ENCODE data around the gene ZNF740.
"Not testable (repeated sequence)": the region's sequence is repeated elsewhere in the genome, so short reads cannot be mapped to it uniquely, and the experiment has no call there.

Gene ZNF740

DNA sequence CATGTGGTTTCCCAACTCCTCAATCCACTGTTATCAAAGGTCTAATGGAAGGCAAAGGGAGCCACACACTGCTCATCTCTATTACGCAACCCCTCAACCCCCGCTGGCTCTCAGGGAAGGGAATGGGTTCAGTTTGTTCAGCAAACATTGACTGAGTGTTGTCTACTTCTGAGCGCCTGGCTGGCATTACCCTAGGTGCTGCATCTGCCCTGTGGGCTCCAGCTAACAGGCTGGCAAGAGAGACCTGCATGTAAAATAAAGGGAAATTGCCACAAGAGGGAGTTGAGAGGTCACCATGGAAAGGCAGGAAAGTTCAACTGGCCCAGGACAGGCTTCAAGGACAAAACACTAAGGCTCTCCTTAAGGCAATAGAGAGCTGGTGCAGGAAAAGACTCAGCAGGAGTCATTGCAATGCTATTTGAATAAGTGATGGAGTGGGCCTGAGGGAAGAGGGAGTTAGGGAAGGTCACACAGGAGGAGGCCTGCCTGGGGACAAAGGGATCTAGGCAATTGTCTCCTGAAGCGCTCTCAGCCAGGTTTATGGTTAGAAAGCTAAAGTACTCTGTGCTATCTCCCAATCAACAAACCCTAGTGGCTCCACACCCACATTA, 5.5 kb upstream of the ZNF740 start:
- DNase-seq, result peak in 1 of 2 donors; percentile 30

- no peak for DNase-seq
Observed at GRCh38 chr12:53176750-53177149, 3.8 kb upstream of the ZNF740 start.

DNA sequence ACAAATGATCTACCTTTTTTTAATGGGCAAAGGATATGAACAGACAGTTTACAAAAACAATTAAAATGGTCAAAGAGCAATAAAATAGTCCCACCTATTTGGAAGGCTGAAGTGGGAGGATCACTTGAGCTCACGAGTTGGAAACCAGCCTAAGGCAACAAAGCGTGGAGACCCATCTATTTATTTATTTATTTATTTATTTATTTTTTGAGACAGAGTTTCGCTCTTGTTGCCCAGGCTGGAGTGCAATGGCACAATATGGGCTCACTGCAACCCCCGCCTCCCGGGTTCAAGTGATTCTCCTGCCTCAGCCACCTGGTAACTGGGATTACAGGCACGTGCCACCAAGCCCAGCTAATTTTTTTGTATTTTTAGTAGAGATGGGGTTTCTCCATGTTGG, 3.1 kb upstream of the ZNF740 start:
- DNase-seq, result not testable (repeated sequence)

DNA sequence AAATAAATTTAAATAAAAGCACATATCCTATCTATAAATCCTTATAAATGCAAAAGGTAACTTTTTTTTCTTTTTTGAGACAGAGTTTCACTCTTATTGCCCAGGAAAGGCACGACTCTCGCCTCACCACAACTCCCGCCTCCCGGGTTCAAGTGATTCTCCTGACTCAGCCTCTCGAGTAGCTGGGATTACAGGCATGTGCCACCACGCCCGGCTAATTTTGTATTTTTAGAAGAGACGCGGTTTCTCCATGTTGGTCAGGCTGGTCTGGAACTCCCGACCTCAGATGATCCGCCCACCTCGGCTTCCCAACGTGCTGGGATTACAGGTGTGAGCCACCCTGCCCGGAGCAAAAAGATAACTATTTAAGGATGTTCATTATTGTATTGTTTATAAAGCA, 1.7 kb upstream of the ZNF740 start:
- DNase-seq, result not testable (repeated sequence)

- DNase-seq, result no peak
Observed at GRCh38 chr12:53179687-53180219, 769 bp upstream of the ZNF740 start.

GRCh38 chr12:53180931-53181645, 566 bp downstream of the ZNF740 start:
- DNase-seq, result no peak

DNA sequence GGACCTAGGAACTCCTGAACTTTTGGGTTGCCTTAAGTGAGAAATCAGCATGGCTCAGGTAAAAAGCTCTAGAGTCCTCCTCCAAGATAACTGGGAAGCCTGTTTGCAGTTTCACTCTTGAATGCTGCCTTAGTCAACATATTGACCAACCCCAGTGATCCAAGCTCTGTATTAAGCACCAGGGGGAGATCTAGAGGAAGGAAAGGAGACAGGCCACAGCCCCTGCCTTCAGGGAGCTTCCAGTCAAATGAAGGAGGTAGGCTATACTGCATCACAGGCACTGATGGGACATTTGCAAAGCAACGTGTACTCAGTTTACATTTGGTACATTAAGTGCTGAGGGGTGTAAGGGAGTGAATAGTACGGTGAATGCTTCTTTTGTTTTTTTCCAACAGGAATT, 1.4 kb downstream of the ZNF740 start:
- no peak for DNase-seq

DNA sequence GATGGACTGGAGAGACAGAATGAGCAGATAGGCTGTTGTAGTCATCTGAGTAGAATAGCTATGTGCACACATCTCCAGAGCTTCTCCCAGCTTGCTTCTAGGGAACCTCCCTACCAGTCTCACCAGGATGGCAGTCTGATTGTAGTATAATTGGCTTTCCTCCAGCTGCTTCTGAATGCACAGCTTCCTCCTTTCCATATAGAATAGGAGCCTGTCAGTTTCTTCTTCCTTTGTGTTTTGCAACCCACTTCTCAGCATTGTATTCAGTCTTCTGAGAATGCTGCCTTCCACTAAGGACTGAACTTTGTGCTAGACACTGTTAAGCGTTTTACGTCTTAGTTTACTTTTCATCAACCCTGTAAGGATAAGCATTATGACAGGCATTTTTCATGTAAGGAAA, 2.4 kb downstream of the ZNF740 start:
- no peak for DNase-seq

DNA sequence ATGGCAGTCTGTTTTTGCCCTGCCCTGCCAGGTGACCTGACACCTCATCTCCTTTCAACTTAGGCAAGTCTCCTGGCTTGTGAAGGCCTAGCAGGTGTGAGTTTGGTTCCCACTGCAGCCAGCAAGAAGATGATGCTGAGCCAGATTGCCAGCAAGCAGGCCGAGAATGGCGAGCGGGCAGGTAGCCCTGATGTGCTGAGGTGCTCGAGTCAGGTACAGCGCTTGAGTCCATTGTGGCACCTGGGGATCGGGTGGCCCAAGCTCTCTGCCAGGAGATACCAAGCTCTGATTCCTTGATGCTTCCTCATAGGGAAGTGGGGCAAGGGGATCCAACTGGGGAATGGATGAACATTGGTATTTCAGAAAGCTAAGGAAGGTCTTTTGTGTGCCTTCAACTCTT, 4.3 kb downstream of the ZNF740 start:
- DNase-seq, result no peak

DNA sequence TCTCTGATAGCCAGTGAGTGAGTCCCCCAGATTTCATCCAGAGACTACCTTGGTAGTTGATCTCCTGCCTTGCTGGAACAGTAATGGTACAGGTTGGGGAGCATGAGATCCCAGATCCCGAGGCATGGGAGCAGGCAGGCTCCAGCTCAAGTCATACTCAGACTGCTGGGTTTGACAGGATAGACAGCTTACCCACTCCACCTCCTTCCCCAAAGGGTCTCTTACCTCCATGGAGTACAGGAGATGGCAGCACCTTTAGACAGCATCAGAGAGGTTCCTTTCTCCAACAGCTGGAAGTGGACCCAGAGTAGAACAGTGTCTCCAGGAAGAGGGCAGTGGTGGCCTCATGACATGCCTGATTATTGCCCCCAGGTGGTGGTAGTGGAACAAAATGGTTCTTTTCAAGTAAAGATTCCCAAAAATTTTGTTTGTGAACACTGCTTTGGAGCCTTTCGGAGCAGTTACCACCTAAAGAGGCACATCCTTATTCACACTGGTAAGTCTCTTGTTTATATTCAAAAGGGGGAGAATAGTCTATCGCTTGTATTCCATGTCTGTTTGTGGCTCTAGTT, 5.1 kb downstream of the ZNF740 start:
- no peak for DNase-seq

- no peak for DNase-seq
Observed at GRCh38 chr12:53186745-53187144, 6.2 kb downstream of the ZNF740 start.

GRCh38 chr12:53187145-53187899, 6.8 kb downstream of the ZNF740 start:
- no peak for DNase-seq

DNA sequence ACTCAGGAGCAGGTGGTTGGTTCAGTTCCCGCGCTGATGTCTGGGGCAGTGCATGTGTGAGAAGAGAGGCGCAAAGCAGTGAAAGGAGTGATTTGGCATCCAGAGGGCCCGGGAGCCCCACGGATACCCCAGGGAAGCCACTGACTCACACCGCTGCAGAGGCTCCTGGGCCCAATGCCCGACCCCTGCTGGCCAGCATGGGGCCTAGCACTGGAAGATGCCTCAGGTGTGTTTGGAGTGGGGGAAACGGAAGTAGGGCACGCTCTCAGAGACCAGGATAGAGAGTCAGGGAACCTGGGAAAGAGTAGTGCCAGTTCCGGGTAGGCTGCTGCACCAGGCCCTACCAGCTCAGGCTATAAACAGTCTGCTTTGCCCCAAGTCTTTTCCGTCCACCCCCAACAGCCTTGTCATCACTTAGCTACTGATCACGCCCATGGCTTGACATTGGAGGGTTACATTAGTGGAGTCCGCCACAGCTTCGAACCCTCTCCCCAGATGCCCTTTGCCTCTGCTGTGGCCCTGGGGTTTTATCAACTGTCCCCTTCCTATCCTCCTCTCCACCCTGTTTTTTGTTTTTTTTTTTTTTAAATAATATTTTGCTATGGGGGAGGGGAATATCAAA, 9.7 kb downstream of the ZNF740 start:
- DNase-seq, result peak; percentile 52 to 56

DNA sequence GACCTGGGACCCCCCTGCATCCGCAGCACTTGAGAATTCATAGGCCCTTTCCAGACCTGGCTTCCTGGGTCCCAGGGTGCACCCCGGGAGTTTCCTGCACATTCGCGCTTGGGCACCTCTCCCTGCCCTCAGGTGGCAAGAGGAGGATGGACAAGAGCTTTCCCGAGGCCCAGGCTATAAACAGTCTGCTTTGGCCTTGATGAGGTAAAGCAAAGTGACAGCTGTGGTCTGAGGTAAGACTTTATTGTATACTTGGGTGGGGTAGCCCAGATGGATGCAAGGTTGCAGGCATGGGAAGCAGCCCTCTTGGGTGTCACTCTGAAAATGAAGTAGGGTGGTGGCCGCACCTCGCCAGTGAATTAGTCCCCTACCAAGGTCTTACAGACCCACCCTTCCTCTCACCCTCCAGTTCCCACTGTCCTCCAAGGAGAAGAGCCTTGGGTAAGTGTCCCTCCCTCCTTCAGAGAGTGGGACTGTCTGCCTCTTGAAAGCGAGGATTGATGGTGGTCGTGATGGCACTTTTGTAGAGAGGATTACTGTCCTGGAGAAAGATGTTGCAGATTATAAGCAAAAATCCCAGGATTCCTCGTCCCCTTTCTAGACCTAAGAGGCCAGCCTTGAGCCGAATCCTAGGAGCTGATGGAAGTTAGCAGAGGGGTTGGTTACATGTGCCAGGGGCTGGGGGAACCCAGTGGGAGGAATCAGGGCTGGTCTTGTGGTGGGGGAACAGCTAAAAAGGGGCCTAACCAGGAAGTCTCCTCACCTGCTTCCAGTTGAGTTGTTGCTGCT, 10.8 kb downstream of the ZNF740 start:
- no peak for DNase-seq

GRCh38 chr12:53191885-53192530, 11.5 kb downstream of the ZNF740 start:
- DNase-seq, result no peak

- DNase-seq, result no peak
Observed at GRCh38 chr12:53192531-53193021, 12.1 kb downstream of the ZNF740 start.

GRCh38 chr12:53193040-53193439, 12.5 kb downstream of the ZNF740 start:
- DNase-seq, result no peak

- DNase-seq, result no peak
Observed at GRCh38 chr12:53193985-53194716, 13.6 kb downstream of the ZNF740 start.

DNA sequence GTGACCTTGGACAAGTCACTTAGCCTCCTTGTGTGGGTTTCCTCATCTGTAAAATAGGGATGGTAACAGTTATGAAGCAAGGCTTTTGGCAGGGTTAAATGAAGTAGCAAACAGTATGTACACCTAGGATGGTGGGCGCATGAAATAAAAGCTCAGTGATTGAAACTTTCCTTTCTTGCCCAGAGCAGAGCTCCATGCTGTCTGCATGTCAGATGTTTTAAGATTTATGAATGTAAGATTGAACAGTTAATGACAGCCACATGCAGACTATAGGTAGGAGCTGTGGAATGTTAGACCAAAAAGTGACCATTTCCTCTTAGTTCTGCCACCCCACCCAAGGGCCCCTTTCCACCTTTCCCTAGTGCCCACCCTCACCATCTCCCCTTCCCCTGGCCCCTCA, 14.5 kb downstream of the ZNF740 start:
- DNase-seq, result no peak
